ENCODE results near the gene SCNN1A. TPM values are rescaled to one million over a fixed set of nuclear protein-coding genes. Genes with fewer than 3 reads are reported as not detected.

Gene SCNN1A
- total RNA-seq, 2 experiments from 2014 or later = 0.49 to 0.58 TPM

- peaks cover 42% of the 10 kb centered on the region for H3K36me3 Mint-ChIP-seq
- ATAC-seq (no peak), DNase-seq (peak; percentile 38)
- CTCF ChIA-PET = no interaction called here
- H3K27ac Mint-ChIP-seq = no peak overlapping the region
- no peaks in the 10 kb centered on the region for H3K9me3 Mint-ChIP-seq (ENCODE audit: low read depth)
- H3K4me1 Mint-ChIP-seq = peaks cover 51% of the 10 kb centered on the region
- no peaks in the 10 kb centered on the region for H3K27me3 Mint-ChIP-seq
- no peak overlapping the region for H3K4me3 Mint-ChIP-seq
Observed at GRCh38 chr12:6328945-6329702, 46.2 kb downstream of the SCNN1A start.

DNA sequence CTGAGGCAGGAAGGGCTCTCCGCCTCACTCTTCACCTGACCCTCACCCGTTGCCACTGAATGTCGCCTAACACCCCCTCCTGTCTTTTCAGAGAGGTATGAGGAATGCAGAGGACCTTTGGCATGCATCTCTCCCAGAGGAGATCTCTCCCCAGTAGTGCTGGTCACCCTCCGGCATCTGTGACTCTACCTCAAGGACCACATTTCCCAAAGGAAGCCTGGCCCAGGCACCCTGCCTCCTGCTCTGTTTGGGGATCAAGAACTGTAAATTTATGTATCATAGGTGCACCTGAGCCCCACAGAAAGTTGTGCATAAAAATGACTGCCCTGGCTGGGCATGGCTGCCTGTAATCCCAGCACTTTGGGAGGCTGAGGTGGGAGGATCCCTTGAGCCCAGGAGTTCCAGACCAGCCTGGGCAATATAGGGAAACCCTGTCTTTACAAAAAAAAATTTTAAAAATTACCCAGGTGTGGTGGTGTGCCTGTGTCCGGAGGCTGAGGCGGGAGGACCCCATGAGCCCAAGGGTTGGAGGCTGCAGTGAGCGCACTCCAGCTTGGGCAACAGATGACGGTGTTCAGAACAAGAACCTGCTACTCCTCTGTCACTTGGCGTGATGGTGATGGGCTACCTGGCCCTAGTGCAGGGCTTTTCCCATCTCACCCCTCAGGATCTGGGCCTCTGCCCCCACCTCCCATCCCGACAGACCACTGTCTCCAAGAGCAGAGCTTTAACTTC, 47.2 kb downstream of the SCNN1A start:
- CTCF ChIA-PET = interaction anchor here (0.8 to 2.7 kb wide), 3 partner anchors 10 to 39 kb away, joined by 3 to 22 read pairs (median 15); no protein-coding TSS in a partner anchor
- Mint-ChIP-seq H3K4me1 (peaks cover 51% of the 10 kb centered on the region), H3K4me3 (no peak overlapping the region), H3K9me3 (ENCODE audit: low read depth) (no peaks in the 10 kb centered on the region), H3K27ac (no peak overlapping the region), H3K36me3 (peaks cover 35% of the 10 kb centered on the region), H3K27me3 (no peaks in the 10 kb centered on the region)
- ATAC-seq (no peak), DNase-seq (no peak)

DNA sequence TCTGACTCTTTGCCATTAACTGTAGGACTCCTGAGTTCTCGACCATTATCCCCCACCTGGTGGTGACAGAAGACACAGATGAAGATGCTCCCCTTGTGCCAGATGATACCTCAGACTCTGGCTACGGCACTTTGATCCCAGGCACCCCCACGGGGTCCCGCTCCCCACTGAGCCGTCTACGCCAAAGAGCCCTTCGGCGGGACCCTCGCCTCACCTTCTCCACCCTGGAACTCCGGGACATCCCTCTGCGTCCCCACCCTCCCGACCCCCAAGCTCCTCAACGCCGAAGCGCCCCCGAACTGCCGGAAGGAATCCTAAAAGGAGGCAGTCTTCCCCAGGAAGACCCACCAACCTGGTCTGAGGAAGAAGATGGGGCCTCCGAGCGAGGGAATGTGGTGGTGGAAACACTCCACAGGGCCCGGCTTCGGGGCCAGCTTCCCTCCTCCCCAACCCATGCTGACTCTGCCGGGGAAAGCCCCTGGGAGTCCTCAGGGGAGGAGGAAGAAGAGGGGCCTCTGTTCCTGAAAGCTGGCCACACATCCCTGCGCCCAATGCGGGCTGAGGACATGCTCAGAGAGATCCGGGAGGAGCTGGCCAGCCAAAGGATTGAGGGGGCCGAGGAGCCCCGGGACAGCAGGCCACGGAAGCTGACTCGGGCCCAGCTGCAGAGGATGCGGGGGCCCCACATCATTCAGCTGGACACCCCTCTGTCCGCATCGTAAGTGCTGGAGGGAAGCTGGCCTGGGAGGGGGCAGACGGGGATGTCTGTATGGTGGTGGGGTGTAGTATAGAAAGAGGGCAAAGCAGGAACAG, 47.9 kb downstream of the SCNN1A start:
- Mint-ChIP-seq H3K4me1 (peaks cover 47% of the 10 kb centered on the region), H3K27me3 (no peaks in the 10 kb centered on the region), H3K4me3 (no peak overlapping the region), H3K27ac (no peak overlapping the region), H3K9me3 (ENCODE audit: low read depth) (no peaks in the 10 kb centered on the region), H3K36me3 (peaks cover 27% of the 10 kb centered on the region)
- DNase-seq (no peak), ATAC-seq (no peak)
- CTCF ChIA-PET = interaction anchor here (1.5 to 2.7 kb wide), 6 partner anchors 11 to 143 kb away, joined by 7 to 22 read pairs (median 11); partner anchors contain the start of gene VAMP1

DNA sequence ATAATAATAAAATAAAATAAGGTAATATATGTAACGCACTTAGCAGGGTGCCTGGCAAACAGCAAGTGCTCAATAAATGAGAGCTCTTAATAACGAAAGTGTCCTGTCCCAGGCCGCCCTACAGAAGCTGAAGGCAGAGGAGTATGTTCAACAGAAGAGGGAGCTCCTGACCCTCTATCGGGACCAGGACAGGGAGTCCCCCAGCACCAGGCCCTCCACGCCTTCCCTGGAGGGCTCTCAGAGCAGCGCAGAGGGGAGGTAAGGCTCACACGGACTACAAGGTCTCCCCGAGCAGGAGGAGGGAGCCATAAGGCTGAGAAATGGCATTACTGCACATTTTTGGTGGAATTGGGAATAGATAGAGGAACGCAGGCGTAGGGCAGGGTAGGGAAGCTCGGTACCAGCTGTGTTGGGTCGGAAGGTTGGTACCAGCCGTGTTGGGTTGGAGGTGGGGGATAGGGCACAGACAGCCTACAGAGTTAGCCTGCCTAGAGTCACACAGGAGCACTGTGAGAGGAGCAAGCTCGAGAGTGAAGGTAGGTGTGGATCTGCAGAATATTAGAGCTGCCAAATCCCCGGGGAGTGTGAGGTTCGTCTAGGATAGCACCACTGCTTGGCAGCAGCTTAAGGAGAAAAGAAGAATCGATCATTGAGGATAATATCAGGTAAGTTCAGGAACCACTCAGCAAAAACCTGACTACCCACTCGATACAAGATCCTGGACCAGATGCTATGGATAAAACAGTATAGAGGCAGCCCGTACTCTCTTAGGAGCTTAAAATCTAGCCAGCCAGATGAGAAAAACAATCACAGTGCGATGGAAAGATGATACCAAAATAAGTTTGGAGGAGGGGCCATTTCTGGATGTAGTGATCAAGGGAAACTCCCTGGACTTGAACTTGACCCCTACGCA, 48.8 kb downstream of the SCNN1A start:
- peak; percentile 54 for DNase-seq
- H3K4me3 Mint-ChIP-seq = no peak overlapping the region
- peak; percentile 38 for ATAC-seq
- no peaks in the 10 kb centered on the region for H3K27me3 Mint-ChIP-seq
- no peak overlapping the region for H3K27ac Mint-ChIP-seq
- CTCF ChIA-PET = interaction anchor here (0.6 to 2.7 kb wide), 11 partner anchors 9 to 211 kb away, joined by 3 to 22 read pairs (median 7); partner anchors contain the start of gene VAMP1
- no peaks in the 10 kb centered on the region for H3K9me3 Mint-ChIP-seq (ENCODE audit: low read depth)
- H3K36me3 Mint-ChIP-seq = peaks cover 26% of the 10 kb centered on the region
- H3K4me1 Mint-ChIP-seq = peaks cover 50% of the 10 kb centered on the region

GRCh38 chr12:6324936-6325750, 50.2 kb downstream of the SCNN1A start:
- CTCF ChIA-PET = interaction anchor here (1.0 to 2.7 kb wide), 5 partner anchors 10 to 145 kb away, joined by 6 to 22 read pairs (median 7); partner anchors contain the start of gene VAMP1
- H3K9me3 Mint-ChIP-seq (ENCODE audit: low read depth) = no peaks in the 10 kb centered on the region
- no peaks in the 10 kb centered on the region for H3K27me3 Mint-ChIP-seq
- H3K36me3 Mint-ChIP-seq = peaks cover 13% of the 10 kb centered on the region
- no peak for DNase-seq
- peak overlapping the region; percentile 14 for H3K27ac Mint-ChIP-seq
- ATAC-seq = no peak
- peaks cover 38% of the 10 kb centered on the region for H3K4me1 Mint-ChIP-seq
- H3K4me3 Mint-ChIP-seq = no peak overlapping the region

- DNase-seq (no peak), ATAC-seq (no peak)
- Mint-ChIP-seq H3K9me3 (ENCODE audit: low read depth) (no peaks in the 10 kb centered on the region), H3K4me1 (peaks cover 39% of the 10 kb centered on the region), H3K27me3 (no peaks in the 10 kb centered on the region), H3K4me3 (peak overlapping the region; percentile 56), H3K36me3 (peaks cover 9% of the 10 kb centered on the region), H3K27ac (peak overlapping the region; percentile 92)
- CTCF ChIA-PET = interaction anchor here (0.8 to 1.9 kb wide), 11 partner anchors 8 to 208 kb away, joined by 3 to 21 read pairs (median 6); no protein-coding TSS in a partner anchor
Observed at GRCh38 chr12:6323995-6324711, 51.2 kb downstream of the SCNN1A start.

DNA sequence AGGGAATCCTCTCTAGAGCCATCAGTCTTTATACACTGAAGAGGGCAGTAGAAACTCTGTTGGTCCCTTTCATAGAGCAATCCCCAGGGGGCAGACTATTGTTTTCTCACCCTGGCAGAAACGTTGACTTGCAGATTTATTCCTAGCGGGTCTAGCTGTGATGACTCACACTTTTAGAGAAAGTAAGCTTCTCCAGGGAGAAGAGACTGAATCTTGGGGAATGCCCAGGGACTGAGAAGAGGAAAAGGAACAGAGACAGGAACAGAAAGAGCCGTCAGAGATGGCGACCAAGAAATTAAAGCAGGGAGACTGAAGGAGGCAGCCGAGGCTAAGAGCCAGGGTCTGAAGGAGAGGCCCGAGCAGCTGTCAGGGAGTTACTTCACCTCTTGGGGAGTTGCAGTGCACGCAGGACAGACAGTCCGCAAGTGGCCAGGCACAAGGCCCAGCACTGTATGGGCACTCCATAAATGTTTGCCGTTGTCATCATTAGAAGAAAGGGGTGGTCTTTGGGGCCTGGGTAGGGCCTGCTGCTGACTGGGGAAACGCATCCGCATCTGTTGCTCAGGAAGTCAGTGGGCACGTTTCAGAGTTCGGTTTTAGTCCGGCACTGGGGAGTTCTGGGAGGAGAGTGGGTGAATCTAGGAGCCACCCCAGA, 51.9 kb downstream of the SCNN1A start:
- DNase-seq = peak; percentile 65
- Mint-ChIP-seq H3K36me3 (peaks cover 5% of the 10 kb centered on the region), H3K4me1 (peaks cover 43% of the 10 kb centered on the region)

DNA sequence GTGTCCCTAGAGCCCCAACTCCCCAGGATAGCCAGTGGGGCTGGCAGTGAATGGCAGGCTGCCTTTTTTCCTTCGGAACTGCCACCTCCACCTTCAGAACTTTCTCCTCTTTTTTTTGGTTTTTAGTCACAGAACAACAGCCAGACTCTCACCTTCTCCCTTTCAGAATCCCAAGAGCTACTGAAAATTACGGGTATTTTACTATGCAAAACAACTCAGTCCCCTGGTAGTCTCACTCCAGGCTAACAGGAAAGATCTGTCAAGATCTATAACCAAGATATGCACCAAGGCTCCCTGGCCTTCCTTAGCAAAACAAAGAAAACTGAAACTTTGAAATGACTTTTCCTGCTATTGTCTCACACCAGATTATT, 52.4 kb downstream of the SCNN1A start:
- Mint-ChIP-seq H3K4me3 (no peak overlapping the region), H3K36me3 (peaks cover 3% of the 10 kb centered on the region), H3K27ac (peak overlapping the region; percentile 92), H3K4me1 (peaks cover 48% of the 10 kb centered on the region), H3K9me3 (ENCODE audit: low read depth) (no peaks in the 10 kb centered on the region), H3K27me3 (no peaks in the 10 kb centered on the region)
- CTCF ChIA-PET = interaction anchor here (0.7 to 1.9 kb wide), 17 partner anchors 9 to 147 kb away, joined by 3 to 21 read pairs (median 4); partner anchors contain the start of genes TNFRSF1A and VAMP1
- no peak for ATAC-seq
- no peak for DNase-seq

More for the DNA sequence above, 51.9 kb downstream of the SCNN1A start:
- Mint-ChIP-seq H3K9me3 (ENCODE audit: low read depth) (no peaks in the 10 kb centered on the region), H3K27me3 (no peaks in the 10 kb centered on the region), H3K4me3 (peak overlapping the region; percentile 56), H3K27ac (peak overlapping the region; percentile 92)
- ATAC-seq = peak; percentile 83
- CTCF ChIA-PET = interaction anchor here (0.6 to 1.9 kb wide), 18 partner anchors 9 to 208 kb away, joined by 3 to 21 read pairs (median 4); partner anchors contain the start of genes TNFRSF1A and VAMP1

GRCh38 chr12:6322352-6322751, 53.0 kb downstream of the SCNN1A start:
- Mint-ChIP-seq H3K36me3 (peaks cover 3% of the 10 kb centered on the region), H3K27me3 (no peaks in the 10 kb centered on the region), H3K9me3 (ENCODE audit: low read depth) (no peaks in the 10 kb centered on the region), H3K4me1 (peaks cover 52% of the 10 kb centered on the region), H3K27ac (no peak overlapping the region), H3K4me3 (no peak overlapping the region)
- CTCF ChIA-PET = interaction anchor here (0.7 to 1.9 kb wide), 14 partner anchors 8 to 147 kb away, joined by 3 to 21 read pairs (median 4); partner anchors contain the start of gene VAMP1
- ATAC-seq (no peak), DNase-seq (no peak)

DNA sequence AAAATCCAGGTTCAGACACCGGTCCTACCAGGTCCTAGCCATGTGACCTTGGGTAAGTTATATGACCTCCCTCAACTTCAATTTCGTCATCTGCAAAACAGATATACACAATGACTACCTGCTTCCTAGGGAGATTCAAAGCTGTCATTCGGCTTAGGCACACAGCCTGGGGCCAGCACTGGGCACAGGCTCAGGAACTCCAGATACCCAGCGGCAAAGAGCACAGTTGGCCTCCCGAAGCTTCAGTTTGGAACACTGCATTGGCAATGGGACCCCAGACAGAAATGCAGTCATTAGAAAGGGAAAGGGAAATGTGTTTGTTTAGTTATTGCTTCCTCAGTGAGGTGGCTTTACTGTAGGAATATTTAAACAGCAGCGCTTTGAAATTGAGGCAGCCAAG, 53.5 kb downstream of the SCNN1A start:
- Mint-ChIP-seq H3K27ac (no peak overlapping the region), H3K36me3 (peaks cover 3% of the 10 kb centered on the region), H3K4me1 (peaks cover 52% of the 10 kb centered on the region), H3K4me3 (no peak overlapping the region), H3K9me3 (ENCODE audit: low read depth) (no peaks in the 10 kb centered on the region), H3K27me3 (no peaks in the 10 kb centered on the region)
- DNase-seq = no peak
- no peak for ATAC-seq
- CTCF ChIA-PET = interaction anchor here (0.6 to 1.9 kb wide), 2 partner anchors 12 to 130 kb away, joined by 3 to 6 read pairs; partner anchors contain the start of gene TAPBPL
